ENCODE data around the gene KSR2. TPM values are rescaled to one million over a fixed set of nuclear protein-coding genes. Genes with fewer than 3 reads are reported as not detected.

The KSR2 gene
- total RNA-seq, 1 experiment from 2014 or later, result 0.02 TPM

DNA sequence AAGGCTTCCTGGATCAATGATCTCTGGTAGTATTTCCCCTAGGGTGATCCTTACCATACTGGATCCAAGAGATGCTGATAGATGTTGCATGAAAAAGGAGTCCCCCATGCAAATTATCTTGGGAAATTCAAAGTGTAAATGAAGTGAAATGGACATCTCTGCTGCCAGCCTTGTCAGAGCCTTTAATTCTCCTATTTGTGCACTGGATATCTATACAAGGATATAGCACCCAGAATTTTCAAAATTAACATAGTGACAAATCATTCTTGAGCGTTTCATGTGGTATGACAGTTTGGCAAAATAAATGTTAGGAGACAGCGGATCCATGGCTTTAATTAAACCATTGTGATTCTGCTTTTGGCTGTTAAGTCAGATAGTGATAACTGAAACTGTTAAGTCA, 260.9 kb downstream of the KSR2 start:
- ChIA-PET CTCF (no interaction called here), POLR2A (no interaction called here)
- no peaks in the 10 kb centered on the region for H3K27me3 Mint-ChIP-seq (ENCODE audit: insufficient read depth, unreplicated experiment)
- H3K4me3 Mint-ChIP-seq (ENCODE audit: unreplicated experiment), result no peak overlapping the region
- no peaks in the 10 kb centered on the region for H3K4me1 Mint-ChIP-seq (ENCODE audit: insufficient read depth, unreplicated experiment)
- intact Hi-C loops (cut with micrococcal nuclease), result no loop called here
- no TSS peak for BruUV-seq (replicated peaks)
- no peak for DNase-seq (ENCODE audit: unreplicated experiment)
- no peaks in the 10 kb centered on the region for H3K9me3 Mint-ChIP-seq (ENCODE audit: unreplicated experiment)
- no peak overlapping the region for H3K27ac Mint-ChIP-seq (ENCODE audit: low read depth, unreplicated experiment)
- peaks cover 6% of the 10 kb centered on the region for H3K36me3 Mint-ChIP-seq (ENCODE audit: insufficient read depth, unreplicated experiment)
- TF ChIP-seq, protein P1, sequence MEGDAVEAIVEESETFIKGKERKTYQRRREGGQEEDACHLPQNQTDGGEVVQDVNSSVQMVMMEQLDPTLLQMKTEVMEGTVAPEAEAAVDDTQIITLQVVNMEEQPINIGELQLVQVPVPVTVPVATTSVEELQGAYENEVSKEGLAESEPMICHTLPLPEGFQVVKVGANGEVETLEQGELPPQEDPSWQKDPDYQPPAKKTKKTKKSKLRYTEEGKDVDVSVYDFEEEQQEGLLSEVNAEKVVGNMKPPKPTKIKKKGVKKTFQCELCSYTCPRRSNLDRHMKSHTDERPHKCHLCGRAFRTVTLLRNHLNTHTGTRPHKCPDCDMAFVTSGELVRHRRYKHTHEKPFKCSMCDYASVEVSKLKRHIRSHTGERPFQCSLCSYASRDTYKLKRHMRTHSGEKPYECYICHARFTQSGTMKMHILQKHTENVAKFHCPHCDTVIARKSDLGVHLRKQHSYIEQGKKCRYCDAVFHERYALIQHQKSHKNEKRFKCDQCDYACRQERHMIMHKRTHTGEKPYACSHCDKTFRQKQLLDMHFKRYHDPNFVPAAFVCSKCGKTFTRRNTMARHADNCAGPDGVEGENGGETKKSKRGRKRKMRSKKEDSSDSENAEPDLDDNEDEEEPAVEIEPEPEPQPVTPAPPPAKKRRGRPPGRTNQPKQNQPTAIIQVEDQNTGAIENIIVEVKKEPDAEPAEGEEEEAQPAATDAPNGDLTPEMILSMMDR (IDR thresholded peaks at IDR 0.05; ENCODE audit: unreplicated experiment), result no peak

- POLR2A ChIA-PET, result no interaction called here
- DNase-seq (ENCODE audit: unreplicated experiment), result no peak
- H3K9me3 Mint-ChIP-seq (ENCODE audit: unreplicated experiment), result no peaks in the 10 kb centered on the region
- no TSS peak for BruUV-seq (replicated peaks)
- intact Hi-C loops (cut with micrococcal nuclease), result no loop called here
- no peaks in the 10 kb centered on the region for H3K4me1 Mint-ChIP-seq (ENCODE audit: insufficient read depth, unreplicated experiment)
- no peak overlapping the region for H3K27ac Mint-ChIP-seq (ENCODE audit: low read depth, unreplicated experiment)
- peaks cover 6% of the 10 kb centered on the region for H3K36me3 Mint-ChIP-seq (ENCODE audit: insufficient read depth, unreplicated experiment)
- TF ChIP-seq, protein P1 (IDR thresholded peaks at IDR 0.05; ENCODE audit: unreplicated experiment), result no peak
- no peaks in the 10 kb centered on the region for H3K27me3 Mint-ChIP-seq (ENCODE audit: insufficient read depth, unreplicated experiment)
- no peak overlapping the region for H3K4me3 Mint-ChIP-seq (ENCODE audit: unreplicated experiment)
- CTCF ChIA-PET, result interaction anchor here (0.6 kb wide), 1 partner anchor 28 kb away, joined by 4 read pairs; no protein-coding TSS in a partner anchor
Measured at GRCh38 chr12:117703584-117703983, 265.2 kb downstream of the KSR2 start.

DNA sequence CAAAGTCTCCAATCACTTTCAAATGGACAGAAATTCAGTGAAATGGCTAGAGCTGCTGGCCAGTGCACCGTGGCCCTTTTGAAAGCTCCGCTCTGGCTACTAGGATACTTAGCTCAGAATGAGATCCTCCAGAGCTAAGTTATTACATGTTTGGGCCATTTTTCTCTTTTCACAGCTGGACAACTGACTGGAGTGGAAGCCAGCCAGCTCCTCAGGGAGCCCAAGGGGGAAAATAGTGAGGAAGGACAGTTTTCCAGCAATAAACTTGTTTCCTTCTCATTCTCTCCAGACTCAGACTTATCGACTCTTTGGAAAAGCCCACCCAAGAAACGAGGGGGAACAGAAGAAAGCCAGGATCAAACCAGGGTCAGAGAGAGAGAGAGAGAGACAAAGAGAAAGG, 266.0 kb downstream of the KSR2 start:
- DNase-seq (ENCODE audit: unreplicated experiment), result no peak
- no peak overlapping the region for H3K27ac Mint-ChIP-seq (ENCODE audit: low read depth, unreplicated experiment)
- TF ChIP-seq, protein P1 (IDR thresholded peaks at IDR 0.05; ENCODE audit: unreplicated experiment), result no peak
- no TSS peak for BruUV-seq (replicated peaks)
- ChIA-PET CTCF (interaction anchor here (0.6 kb wide), 1 partner anchor 710 kb away, joined by 3 read pairs; no protein-coding TSS in a partner anchor), POLR2A (no interaction called here)
- H3K4me1 Mint-ChIP-seq (ENCODE audit: insufficient read depth, unreplicated experiment), result no peaks in the 10 kb centered on the region
- H3K4me3 Mint-ChIP-seq (ENCODE audit: unreplicated experiment), result no peak overlapping the region
- H3K9me3 Mint-ChIP-seq (ENCODE audit: unreplicated experiment), result no peaks in the 10 kb centered on the region
- no peaks in the 10 kb centered on the region for H3K27me3 Mint-ChIP-seq (ENCODE audit: insufficient read depth, unreplicated experiment)
- peaks cover 3% of the 10 kb centered on the region for H3K36me3 Mint-ChIP-seq (ENCODE audit: insufficient read depth, unreplicated experiment)
- intact Hi-C loops (cut with micrococcal nuclease), result no loop called here

DNA sequence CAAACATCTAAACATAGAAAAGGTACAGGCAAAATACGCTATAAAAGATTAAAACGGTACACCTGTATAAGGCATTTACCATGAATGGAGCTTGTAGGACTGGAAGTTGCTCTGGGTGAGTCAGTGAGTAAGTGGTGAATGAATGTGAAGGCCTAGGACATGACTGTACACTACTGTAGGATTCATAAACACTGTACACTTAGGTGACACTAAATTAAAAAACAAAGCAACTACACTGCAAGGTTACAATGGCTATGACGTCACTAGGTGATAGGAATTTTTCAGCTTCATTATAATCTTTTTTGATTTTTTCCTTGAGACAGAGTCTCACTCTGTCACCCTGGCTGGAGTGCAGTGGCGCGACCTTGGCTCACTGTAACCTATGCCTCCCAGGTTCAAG, 269.2 kb downstream of the KSR2 start:
- no peak overlapping the region for H3K4me3 Mint-ChIP-seq (ENCODE audit: unreplicated experiment)
- H3K27ac Mint-ChIP-seq (ENCODE audit: low read depth, unreplicated experiment), result no peak overlapping the region
- intact Hi-C loops (cut with micrococcal nuclease), result no loop called here
- no peaks in the 10 kb centered on the region for H3K4me1 Mint-ChIP-seq (ENCODE audit: insufficient read depth, unreplicated experiment)
- BruUV-seq (replicated peaks), result no TSS peak
- H3K27me3 Mint-ChIP-seq (ENCODE audit: insufficient read depth, unreplicated experiment), result no peaks in the 10 kb centered on the region
- POLR2A ChIA-PET, result no interaction called here
- no peaks in the 10 kb centered on the region for H3K9me3 Mint-ChIP-seq (ENCODE audit: unreplicated experiment)
- CTCF ChIA-PET, result interaction anchor here (0.6 to 0.7 kb wide), 2 partner anchors 130 to 175 kb away, joined by 3 read pairs; no protein-coding TSS in a partner anchor
- H3K36me3 Mint-ChIP-seq (ENCODE audit: insufficient read depth, unreplicated experiment), result no peaks in the 10 kb centered on the region
- TF ChIP-seq, protein P1 (IDR thresholded peaks at IDR 0.05; ENCODE audit: unreplicated experiment), result no peak
- DNase-seq (ENCODE audit: unreplicated experiment), result no peak

Data from MCF 10A (cell line).